ENCODE measurements around the gene TSPOAP1.

The TSPOAP1 gene

GRCh38 chr17:58368860-58369213 is 40.2 kb upstream of the TSPOAP1 start:
- H3K4me3 ChIP-seq (ENCODE audit: low read depth, low read length) = no peak overlapping the region
- TF ChIP-seq POLR2A (IDR thresholded peaks at IDR 0.05; ENCODE audit: extremely low read depth, insufficient read length) (no peak), MAX (IDR thresholded peaks at IDR 0.05; ENCODE audit: low read depth, low read length) (no peak), MYC (IDR thresholded peaks at IDR 0.05; ENCODE audit: low read depth, low read length) (no peak), CTCF (IDR thresholded peaks at IDR 0.05; ENCODE audit: low read depth, low read length) (no peak)

GRCh38 chr17:58367461-58367860 is 38.9 kb upstream of the TSPOAP1 start:
- no peak for DNase-seq (ENCODE audit: low read depth)
- H3K4me3 ChIP-seq (ENCODE audit: low read depth, low read length) = no peak overlapping the region
- no peak for TF ChIP-seq MAX (IDR thresholded peaks at IDR 0.05; ENCODE audit: low read depth, low read length)
- no peak for TF ChIP-seq CTCF (IDR thresholded peaks at IDR 0.05; ENCODE audit: low read depth, low read length)
- TF ChIP-seq MYC (IDR thresholded peaks at IDR 0.05; ENCODE audit: low read depth, low read length) = no peak
- TF ChIP-seq POLR2A (IDR thresholded peaks at IDR 0.05; ENCODE audit: extremely low read depth, insufficient read length) = no peak

More at GRCh38 chr17:58368860-58369213, 40.2 kb upstream of the TSPOAP1 start:
- no peak for DNase-seq (ENCODE audit: low read depth)

- TF ChIP-seq MAX (IDR thresholded peaks at IDR 0.05; ENCODE audit: low read depth, low read length) (no peak), MYC (IDR thresholded peaks at IDR 0.05; ENCODE audit: low read depth, low read length) (no peak), CTCF (IDR thresholded peaks at IDR 0.05; ENCODE audit: low read depth, low read length) (no peak)
- H3K4me3 ChIP-seq (ENCODE audit: low read depth, low read length) = no peak overlapping the region
Observed at GRCh38 chr17:58365980-58366595, 37.5 kb upstream of the TSPOAP1 start.

GRCh38 chr17:58365185-58365979 is 36.8 kb upstream of the TSPOAP1 start:
- TF ChIP-seq MYC (IDR thresholded peaks at IDR 0.05; ENCODE audit: low read depth, low read length) (no peak), POLR2A (IDR thresholded peaks at IDR 0.05; ENCODE audit: extremely low read depth, insufficient read length) (no peak), MAX (IDR thresholded peaks at IDR 0.05; ENCODE audit: low read depth, low read length) (no peak), CTCF (IDR thresholded peaks at IDR 0.05; ENCODE audit: low read depth, low read length) (no peak)
- DNase-seq (ENCODE audit: low read depth) = no peak
- no peak overlapping the region for H3K4me3 ChIP-seq (ENCODE audit: low read depth, low read length)

More at GRCh38 chr17:58365980-58366595, 37.5 kb upstream of the TSPOAP1 start:
- no peak for DNase-seq (ENCODE audit: low read depth)

GRCh38 chr17:58364270-58364942 is 35.8 kb upstream of the TSPOAP1 start:
- no peak for DNase-seq (ENCODE audit: low read depth)
- H3K4me3 ChIP-seq (ENCODE audit: low read depth, low read length) = no peak overlapping the region
- TF ChIP-seq POLR2A (IDR thresholded peaks at IDR 0.05; ENCODE audit: extremely low read depth, insufficient read length) (no peak), MAX (IDR thresholded peaks at IDR 0.05; ENCODE audit: low read depth, low read length) (no peak), MYC (IDR thresholded peaks at IDR 0.05; ENCODE audit: low read depth, low read length) (no peak), CTCF (IDR thresholded peaks at IDR 0.05; ENCODE audit: low read depth, low read length) (no peak)
